Measurements from ENCODE around the gene MAP3K4. TPM values are rescaled to one million over a fixed set of nuclear protein-coding genes. Genes with fewer than 3 reads are reported as not detected.

The MAP3K4 gene
- total and polyA plus RNA-seq, 10 donors: 11.4 to 65.5 (median 37.0) TPM

GRCh38 chr6:161038229-161039031, 46.9 kb downstream of the MAP3K4 start:
- Histone ChIP-seq H3K4me1 (peaks cover 0 to 10% (median 0%) of the 10 kb centered on the region in 6 donors), H3K4me3 (no peak overlapping the region), H3K9me3 (no peaks in the 10 kb centered on the region), H3K36me3 (peaks cover 0 to 80% (median 27%) of the 10 kb centered on the region in 6 donors), H3K27me3 (replicated peaks in 1 of 7) (no peaks in the 10 kb centered on the region), H3K27ac (no peak overlapping the region)
- no peak for DNase-seq
- TF ChIP-seq POLR2AphosphoS5 (IDR thresholded peaks at IDR 0.05): no peak
- intact Hi-C loops (cut with DNase I; ENCODE audit: low total_unique reads): no loop called here
- 64 to 91% (median 86%) methylated on average over 3 of the region's 3 CpGs for WGBS, 5 donors

GRCh38 chr6:161041274-161041673, 49.7 kb downstream of the MAP3K4 start:
- no peak for DNase-seq
- 87 to 98% (median 94%) methylated on average over 6 to 7 of the region's 7 CpGs for WGBS, 5 donors
- intact Hi-C loops (cut with DNase I; ENCODE audit: low total_unique reads): no loop called here

GRCh38 chr6:161044335-161044734, 52.8 kb downstream of the MAP3K4 start:
- TF ChIP-seq POLR2AphosphoS5 (IDR thresholded peaks at IDR 0.05) (no peak), CTCF (IDR thresholded peaks at IDR 0.05 in 8 of 11, conservative IDR thresholded peaks at IDR 0.05 in 3 of 11) (no peak), POLR2A (IDR thresholded peaks at IDR 0.05) (no peak)
- no peaks in the 10 kb centered on the region for H3K9me3 ChIP-seq
- peaks cover 0 to 51% (median 19%) of the 10 kb centered on the region in 6 donors for H3K36me3 ChIP-seq
- WGBS, 5 donors: 92 to 98% (median 97%) methylated on average over 2 of the region's 2 CpGs
- no peak for DNase-seq
- intact Hi-C loops (cut with DNase I; ENCODE audit: low total_unique reads): no loop called here
- no peak overlapping the region for H3K4me3 ChIP-seq
- no peaks in the 10 kb centered on the region for H3K27me3 ChIP-seq (replicated peaks in 1 of 7)
- no peak overlapping the region for H3K27ac ChIP-seq
- no peaks in the 10 kb centered on the region for H3K4me1 ChIP-seq

More at GRCh38 chr6:161041274-161041673, 49.7 kb downstream of the MAP3K4 start:
- Histone ChIP-seq H3K36me3 (peaks cover 0 to 73% (median 27%) of the 10 kb centered on the region in 6 donors), H3K9me3 (no peaks in the 10 kb centered on the region), H3K4me1 (no peaks in the 10 kb centered on the region), H3K4me3 (no peak overlapping the region), H3K27me3 (replicated peaks in 1 of 7) (no peaks in the 10 kb centered on the region), H3K27ac (no peak overlapping the region)
- TF ChIP-seq CTCF (IDR thresholded peaks at IDR 0.05 in 8 of 11, conservative IDR thresholded peaks at IDR 0.05 in 3 of 11): no peak
- TF ChIP-seq POLR2AphosphoS5 (IDR thresholded peaks at IDR 0.05): no peak
- no peak for TF ChIP-seq POLR2A (IDR thresholded peaks at IDR 0.05)

- Histone ChIP-seq H3K4me3 (no peak overlapping the region), H3K27me3 (replicated peaks in 1 of 7) (no peaks in the 10 kb centered on the region), H3K27ac (no peak overlapping the region), H3K9me3 (no peaks in the 10 kb centered on the region), H3K4me1 (no peaks in the 10 kb centered on the region), H3K36me3 (peaks cover 0 to 41% (median 13%) of the 10 kb centered on the region in 6 donors)
- intact Hi-C loops (cut with DNase I; ENCODE audit: low total_unique reads): no loop called here
- no peak for DNase-seq
- WGBS, 5 donors: 81 to 88% (median 83%) methylated on average over 7 of the region's 7 CpGs
- TF ChIP-seq POLR2AphosphoS5 (IDR thresholded peaks at IDR 0.05): no peak
- no peak for TF ChIP-seq CTCF (IDR thresholded peaks at IDR 0.05 in 8 of 11, conservative IDR thresholded peaks at IDR 0.05 in 3 of 11)
- TF ChIP-seq POLR2A (IDR thresholded peaks at IDR 0.05): no peak
Measured at GRCh38 chr6:161048641-161049040, 57.1 kb downstream of the MAP3K4 start.

Measured in spleen (tissue), 11 donors.